Daoy (cell line): ENCODE data around the gene POLE. TPM values are rescaled to one million over a fixed set of nuclear protein-coding genes. Genes with fewer than 3 reads are reported as not detected.

Experiments used
- DNase-seq: peaks from one replicate; pipeline ENCODE4 v3.0.0-alpha.2; 2015; ENCODE audit warnings: low read depth
- total RNA-seq: library from RNA; depleted of rRNA; stranded (reverse); fragments of >200 nt; shearing (Covaris generic); gene quantifications from 2 replicates; pipeline ENCODE4 v1.2.3, GENCODE V29; 2014; rRNA removed

The POLE gene
- total RNA-seq: 13.6 and 23.5 TPM in 2 replicates

GRCh38 chr12:132687211-132688164, at the start of gene POLE, which contains the start of gene PXMP2:
POLE (minus strand) TSS chr12:132687342; CDS start chr12:132687315, 27 bp downstream.
PXMP2 (plus strand) TSS chr12:132687587; CDS start chr12:132687671, 84 bp downstream.
- peak; percentile 94 for DNase-seq

- no peak for DNase-seq
Observed at GRCh38 chr12:132736913-132737312, 49.8 kb upstream of the POLE start.

GRCh38 chr12:132736378-132736777, 49.2 kb upstream of the POLE start:
- no peak for DNase-seq

GRCh38 chr12:132735496-132735895, 48.4 kb upstream of the POLE start:
- DNase-seq: no peak

- DNase-seq: no peak
Observed at GRCh38 chr12:132734206-132734605, 47.1 kb upstream of the POLE start.

GRCh38 chr12:132731574-132731973, 44.4 kb upstream of the POLE start:
- no peak for DNase-seq

- DNase-seq: no peak
Observed at GRCh38 chr12:132730353-132730752, 43.2 kb upstream of the POLE start.

- no peak for DNase-seq
Observed at GRCh38 chr12:132729541-132730320, 42.6 kb upstream of the POLE start.

GRCh38 chr12:132728502-132728901, 41.4 kb upstream of the POLE start:
- DNase-seq: no peak

GRCh38 chr12:132727091-132727794, 40.1 kb upstream of the POLE start:
- DNase-seq: no peak

- DNase-seq: no peak
Observed at GRCh38 chr12:132726386-132726785, 39.2 kb upstream of the POLE start.

GRCh38 chr12:132724506-132725241, 37.5 kb upstream of the POLE start:
- no peak for DNase-seq

- no peak for DNase-seq
Observed at GRCh38 chr12:132723764-132724140, 36.6 kb upstream of the POLE start.

GRCh38 chr12:132723015-132723763, 36.0 kb upstream of the POLE start:
- DNase-seq: no peak

- DNase-seq: no peak
Observed at GRCh38 chr12:132720606-132721345, 33.6 kb upstream of the POLE start.

- no peak for DNase-seq
Observed at GRCh38 chr12:132719954-132720324, 32.8 kb upstream of the POLE start.

GRCh38 chr12:132719141-132719953, 32.2 kb upstream of the POLE start:
- no peak for DNase-seq

GRCh38 chr12:132718644-132719043, 31.5 kb upstream of the POLE start:
- no peak for DNase-seq
